Measurements from ENCODE around the gene PFDN4. TPM values are rescaled to one million over a fixed set of nuclear protein-coding genes. Genes with fewer than 3 reads are reported as not detected.
A peak's percentile ranks its signal among the peaks of the same experiment; 100 is the strongest.

Gene PFDN4
- total and polyA plus RNA-seq, 2 of the 13 experiments (the other 11 are each of a cell fraction or from before 2014, with no cell fraction given): 59.8 to 227 TPM

DNA sequence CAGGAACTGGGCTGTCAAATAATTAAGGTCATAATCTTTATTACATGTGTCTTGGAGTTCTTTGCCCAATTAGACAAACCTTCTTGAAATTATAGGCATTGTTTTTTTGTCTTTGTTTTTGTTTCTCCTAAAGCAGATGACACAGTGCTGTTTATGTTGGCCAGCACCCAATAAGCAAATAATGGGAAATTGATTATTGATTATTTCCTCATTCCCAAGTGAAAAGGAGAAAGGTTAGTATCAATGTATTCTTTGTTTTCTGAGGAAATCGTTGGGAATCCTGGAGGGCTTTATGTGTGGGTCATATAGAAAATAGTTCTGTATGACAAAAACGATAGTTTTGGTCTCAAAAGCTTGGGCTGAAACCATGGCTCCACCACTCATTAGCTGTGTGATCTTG is 29.6 kb upstream of the PFDN4 start:
- H3K79me2 ChIP-seq (ENCODE audit: insufficient read depth, low read length): no peaks in the 10 kb centered on the region
- no peaks in the 10 kb centered on the region for H4K20me1 ChIP-seq (ENCODE audit: insufficient read depth, low read length)
- H3K27me3 ChIP-seq (ENCODE audit: control insufficient read depth in 1 of 2, insufficient read depth in 2 of 2, low read length in 2 of 2): no peaks in the 10 kb centered on the region
- TF ChIP-seq CCAR2 (optimal IDR thresholded peaks at IDR 0.05; ENCODE audit: low read depth, low read length) (no peak), ONECUT2 (CRISPR knock-in tag; IDR thresholded peaks at IDR 0.05) (peak; percentile 30; the same call in 1 of the 2 replicates), ZIK1 (CRISPR knock-in tag; IDR thresholded peaks at IDR 0.05; ENCODE audit: borderline replicate concordance, low read depth) (no peak), RNF2 (conservative IDR thresholded peaks at IDR 0.05; ENCODE audit: low read depth) (no peak), GATAD2A (CRISPR knock-in tag; IDR thresholded peaks at IDR 0.05) (peak; percentile 48; the same call in 1 of the 2 replicates), KAT2B (IDR thresholded peaks at IDR 0.05; ENCODE audit: borderline replicate concordance, low read depth, low read length) (peak; percentile 68; the same call in 1 of the 2 replicates), ZNF3 (CRISPR knock-in tag; IDR thresholded peaks at IDR 0.05) (no peak), ZSCAN25 (CRISPR knock-in tag; IDR thresholded peaks at IDR 0.05) (no peak), ZNF17 (CRISPR knock-in tag; IDR thresholded peaks at IDR 0.05) (no peak), POLR2AphosphoS2 (IDR thresholded peaks at IDR 0.05; ENCODE audit: low read depth, low read length) (no peak), RXRB (CRISPR knock-in tag; IDR thresholded peaks at IDR 0.05; ENCODE audit: borderline replicate concordance) (no peak), ZNF383 (CRISPR knock-in tag; IDR thresholded peaks at IDR 0.05; ENCODE audit: borderline replicate concordance) (no peak), GFI1 (CRISPR knock-in tag; IDR thresholded peaks at IDR 0.05; ENCODE audit: borderline replicate concordance) (no peak), ELK4 (CRISPR knock-in tag; IDR thresholded peaks at IDR 0.05; ENCODE audit: borderline replicate concordance) (no peak), FOXA3 (CRISPR knock-in tag; IDR thresholded peaks at IDR 0.05) (peak; percentile 11; the same call in 1 of the 2 replicates)
- TF ChIP-seq, protein P1, sequence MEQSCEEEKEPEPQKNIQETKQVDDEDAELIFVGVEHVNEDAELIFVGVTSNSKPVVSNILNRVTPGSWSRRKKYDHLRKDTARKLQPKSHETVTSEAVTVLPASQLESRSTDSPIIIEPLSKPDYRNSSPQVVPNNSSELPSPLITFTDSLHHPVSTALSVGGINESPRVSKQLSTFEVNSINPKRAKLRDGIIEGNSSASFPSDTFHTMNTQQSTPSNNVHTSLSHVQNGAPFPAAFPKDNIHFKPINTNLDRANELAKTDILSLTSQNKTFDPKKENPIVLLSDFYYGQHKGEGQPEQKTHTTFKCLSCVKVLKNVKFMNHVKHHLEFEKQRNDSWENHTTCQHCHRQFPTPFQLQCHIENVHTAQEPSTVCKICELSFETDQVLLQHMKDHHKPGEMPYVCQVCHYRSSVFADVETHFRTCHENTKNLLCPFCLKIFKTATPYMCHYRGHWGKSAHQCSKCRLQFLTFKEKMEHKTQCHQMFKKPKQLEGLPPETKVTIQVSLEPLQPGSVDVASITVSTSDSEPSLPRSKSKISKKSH (CRISPR knock-in tag; IDR thresholded peaks at IDR 0.05; ENCODE audit: borderline replicate concordance): no peak
- TF ChIP-seq, protein P2, sequence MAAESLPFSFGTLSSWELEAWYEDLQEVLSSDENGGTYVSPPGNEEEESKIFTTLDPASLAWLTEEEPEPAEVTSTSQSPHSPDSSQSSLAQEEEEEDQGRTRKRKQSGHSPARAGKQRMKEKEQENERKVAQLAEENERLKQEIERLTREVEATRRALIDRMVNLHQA (CRISPR knock-in tag; IDR thresholded peaks at IDR 0.05): no peak
- no peak overlapping the region for H3K4me3 ChIP-seq (replicated peaks in 1 of 3; ENCODE audit: insufficient read depth in 1 of 3, low read depth in 2 of 3, low read length in 3 of 3)
- H3K4me1 ChIP-seq (ENCODE audit: insufficient read depth, low read length): peaks cover 43% of the 10 kb centered on the region
- no peak overlapping the region for H3K9ac ChIP-seq (ENCODE audit: insufficient read depth, low read depth, low read length)
- no peaks in the 10 kb centered on the region for H3K36me3 ChIP-seq (replicated peaks in 1 of 2; ENCODE audit: control insufficient read depth in 1 of 2, insufficient read depth in 2 of 2, low read length in 2 of 2)
- no peak overlapping the region for H3K4me2 ChIP-seq (ENCODE audit: low read depth, low read length)
- intact Hi-C loops (cut with micrococcal nuclease; ENCODE audit: unreplicated experiment) (no loop called here), in situ Hi-C loops (cut with HindIII; ENCODE audit: extremely low pct_ligation_motif_present, low pct_unique_long_range_greater_than_20kb) (no loop called here)
- 69% methylated on average over 2 of the region's 2 CpGs for WGBS (ENCODE audit: low lambda C conversion rate)
- no peak for FAIRE-seq
- BruUV-seq (replicated peaks): no TSS peak
- no peak overlapping the region for H2AFZ ChIP-seq (ENCODE audit: low read length)
- no peak for ATAC-seq
- H3K27ac ChIP-seq (ENCODE audit: extremely low read length, insufficient read depth, low read length): no peak overlapping the region
- DNase-seq (ENCODE audit: low spot score): no peak
- CTCF ChIA-PET (ENCODE audit: low intra/inter-chr PET ratio, low total read pairs): interaction anchor here (1.1 kb wide), 1 partner anchor 17 kb away, joined by 3 read pairs; no protein-coding TSS in a partner anchor
- H3K9me3 ChIP-seq (ENCODE audit: low read length): no peaks in the 10 kb centered on the region
- POLR2A ChIA-PET: interaction anchor here (1.9 to 3.1 kb wide), 2 partner anchors 17 to 45 kb away, joined by 7 to 9 read pairs; no protein-coding TSS in a partner anchor
